SH-SY5Y (cell line): Measurements from ENCODE around the gene TUFT1.

Experiments
- GATA2 ChIP-seq: IDR thresholded peaks from 2 replicates; pipeline ENCODE4 v1.6.1; 2011; ENCODE audit warnings: mild to moderate bottlenecking, low read depth, low read length
- GATA3 ChIP-seq: IDR thresholded peaks from 2 replicates; pipeline ENCODE4 v1.6.1; 2011; ENCODE audit warnings: low read depth, mild to moderate bottlenecking, low read length, moderate library complexity

TUFT1 gene

GRCh38 chr1:151624783-151625182 is 84.7 kb downstream of the TUFT1 start:
- TF ChIP-seq GATA3, result no peak
- TF ChIP-seq GATA2, result no peak

GRCh38 chr1:151626740-151627334 is 86.7 kb downstream of the TUFT1 start:
- TF ChIP-seq GATA2, result no peak
- no peak for TF ChIP-seq GATA3

- no peak for TF ChIP-seq GATA2
- no peak for TF ChIP-seq GATA3
Measured at GRCh38 chr1:151629278-151629677, 89.2 kb downstream of the TUFT1 start.
